K562 (cell line): Measurements from ENCODE around the gene SPOCD1. TPM values are rescaled to one million over a fixed set of nuclear protein-coding genes. Genes with fewer than 3 reads are reported as not detected.

ENCODE experiments used
- BCLAF1 ChIP-seq, 2 experiments: fragments of 450-650 bp in 1 of 2; IDR thresholded peaks; 2 replicates each; pipeline ENCODE4 v1.6.1; 2011 to 2017; ENCODE audit warnings: low read depth in 2 of 2, antibody characterized with exemption in 1 of 2, borderline replicate concordance in 1 of 2, low read length in 1 of 2, mild to moderate bottlenecking in 1 of 2, mixed read lengths in 1 of 2; ENCODE audit not compliant: control insufficient read depth in 1 of 2
- CBFA2T2 ChIP-seq: fragments of 450-650 bp; conservative IDR thresholded peaks from 2 replicates; pipeline ENCODE4 v1.6.1; 2017; ENCODE audit warnings: mild to moderate bottlenecking
- ESRRA ChIP-seq: fragments of 450-650 bp; IDR thresholded peaks from 2 replicates; pipeline ENCODE4 v1.6.1; 2014; ENCODE audit warnings: low read depth, mild to moderate bottlenecking, moderate library complexity, borderline replicate concordance
- GATAD2A ChIP-seq: fragments of 450-650 bp; IDR thresholded peaks from 2 replicates; pipeline ENCODE4 v1.6.1; 2017
- HCFC1 ChIP-seq: IDR thresholded peaks from 2 replicates; pipeline ENCODE4 v1.6.1; 2012; ENCODE audit warnings: low read depth, low read length, improper control_type of control experiment
- HSF4 ChIP-seq: fragments of 250-450 bp; sonication (Bioruptor Pico); IDR thresholded peaks from 2 replicates; pipeline ENCODE4 v2.1.2; 2022; ENCODE audit warnings: mild to moderate bottlenecking, moderate library complexity, borderline replicate concordance
- IFI16 ChIP-seq: fragments of 250-450 bp; sonication (Bioruptor Pico); IDR thresholded peaks from 2 replicates; pipeline ENCODE4 v2.1.2; 2022; ENCODE audit warnings: mild to moderate bottlenecking, inconsistent platforms
- KHSRP ChIP-seq: fragments of 450-650 bp; IDR thresholded peaks from 2 replicates; pipeline ENCODE4 v1.6.1; 2017
- NFE2L1 ChIP-seq: fragments of 450-650 bp; IDR thresholded peaks from 2 replicates; pipeline ENCODE4 v1.6.1; 2016; ENCODE audit warnings: missing genetic modification characterization, low read depth, mild to moderate bottlenecking, missing compliant biosample characterization, moderate library complexity, borderline replicate concordance
- POLR2B ChIP-seq: fragments of 450-650 bp; IDR thresholded peaks from 2 replicates; pipeline ENCODE4 v1.6.1; 2018; ENCODE audit warnings: low read depth; ENCODE audit not compliant: partially characterized antibody
- RBM14 ChIP-seq: fragments of 200-400 bp; formaldehyde crosslinking; IDR thresholded peaks from 2 replicates; pipeline ENCODE4 v1.6.1; 2018; ENCODE audit warnings: low read depth, mild to moderate bottlenecking, low read length, moderate library complexity, borderline replicate concordance; ENCODE audit not compliant: insufficient read depth
- SFPQ ChIP-seq: fragments of 200-400 bp; formaldehyde crosslinking; IDR thresholded peaks from 2 replicates; pipeline ENCODE4 v1.6.1; 2017; ENCODE audit warnings: mild to moderate bottlenecking, low read depth, low read length, moderate library complexity
- SRSF1 ChIP-seq: fragments of 200-400 bp; formaldehyde crosslinking; IDR thresholded peaks from 2 replicates; pipeline ENCODE4 v1.6.1; 2017; ENCODE audit warnings: mild to moderate bottlenecking, low read depth, low read length, moderate library complexity
- SUPT5H ChIP-seq: fragments of 450-650 bp; IDR thresholded peaks from 2 replicates; pipeline ENCODE4 v1.6.1; 2016
- U2AF1 ChIP-seq: fragments of 200-400 bp; formaldehyde crosslinking; optimal IDR thresholded peaks from 2 replicates; pipeline ENCODE3; 2017; ENCODE audit warnings: mild to moderate bottlenecking, low read depth, low read length, moderate library complexity
- ZNF143 ChIP-seq: sonication (generic); formaldehyde crosslinking; IDR thresholded peaks from 2 replicates; pipeline ENCODE4 v1.9.0; 2022; ENCODE audit warnings: mild to moderate bottlenecking, missing genetic modification reagents
- ZNF282 ChIP-seq: sonication (generic); formaldehyde crosslinking; IDR thresholded peaks from 2 replicates; pipeline ENCODE4 v1.8.1; 2023; ENCODE audit warnings: missing genetic modification reagents
- polyA plus RNA-seq, 8 experiments: library from polyadenylated mRNA; depleted of rRNA in 4 of 8; stranded (reverse) in 5 of 8; unstranded in 3 of 8; fragments of >200 nt; fragmentation: Nextera tagmentation in 2 of 8; fragmentation: Illumina TruSeq in 1 of 8; extraction: Ambion mirVana in 2 of 8; extraction: Trizol in 1 of 8; gene quantifications; 2 replicates each; pipeline versions ENCODE4 v1.2.1 to v1.2.3, GENCODE V29; 2011 to 2014; ENCODE audit warnings: inconsistent platforms in 1 of 8, missing spikeins in 1 of 8
- total RNA-seq, 7 experiments: library from RNA; depleted of rRNA in 6 of 7; stranded (reverse); fragments of >200 nt in 6 of 7; fragmentation: Illumina TruSeq in 2 of 7; extraction: Trizol in 2 of 7; gene quantifications; 2 replicates each; pipeline versions ENCODE4 v1.2.1 to v1.2.3, GENCODE V29; 2011 to 2021; ENCODE audit warnings: low replicate concordance in 1 of 7
- TF ChIP-seq, protein P1 (sequence below): fragments of 450-650 bp; formaldehyde crosslinking; IDR thresholded peaks from 2 replicates; pipeline ENCODE4 v1.4.0; 2020; ENCODE audit warnings: mild to moderate bottlenecking, moderate library complexity
- TF ChIP-seq, protein P2 (sequence below): fragments of 450-650 bp; IDR thresholded peaks from 2 replicates; pipeline ENCODE4 v1.6.1; 2016; ENCODE audit warnings: mild to moderate bottlenecking

The SPOCD1 gene
- total and polyA plus RNA-seq, 9 of the 15 experiments (the other 6 are each of a cell fraction or from before 2014, with no cell fraction given) = 0.03 to 0.71 (median 0.26) TPM; not detected in 1

DNA sequence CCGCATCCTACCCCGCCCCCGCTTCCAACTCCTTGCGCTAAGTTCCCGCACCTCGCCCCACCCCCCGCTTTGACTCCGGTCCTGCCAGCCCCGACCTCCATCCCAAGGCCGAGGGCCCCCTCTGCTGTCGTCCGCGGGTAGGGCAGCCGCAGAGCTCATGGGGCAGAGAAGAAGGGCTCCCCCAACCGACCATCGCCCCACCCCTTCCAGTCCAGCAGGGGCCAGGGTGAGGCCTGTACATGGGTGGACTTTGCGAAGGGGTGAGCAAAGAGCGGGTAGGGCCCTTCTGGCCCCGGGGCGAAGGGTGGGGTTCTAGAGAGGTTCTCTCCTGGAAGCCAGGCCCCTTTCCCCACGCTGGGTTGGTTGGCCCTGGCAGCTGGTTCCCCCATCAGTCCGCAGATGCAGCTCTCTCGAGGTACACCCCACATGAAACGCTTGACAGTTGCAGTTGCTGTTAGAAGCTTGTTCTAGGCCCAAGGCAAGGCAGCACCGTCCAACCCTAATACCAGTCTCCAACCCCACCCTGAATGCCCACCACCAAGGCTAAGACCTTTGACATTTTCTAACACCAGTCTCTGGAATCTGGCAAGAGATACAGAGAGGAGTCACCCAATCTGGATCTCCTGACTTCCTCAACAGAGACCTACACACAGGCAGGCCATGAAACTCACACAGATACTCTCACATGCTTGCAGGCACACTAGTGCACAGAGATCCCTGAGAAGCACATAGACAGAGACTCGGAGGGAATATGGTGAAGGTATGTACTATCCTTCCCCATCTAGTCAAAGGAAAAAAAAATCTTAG, 26.4 kb downstream of the SPOCD1 start (continued):
- TF ChIP-seq ESRRA = no peak; the same call in 1 of the 2 replicates
- TF ChIP-seq SUPT5H = no peak
- no peak for TF ChIP-seq SFPQ
- no peak for TF ChIP-seq RBM14
- no peak for TF ChIP-seq ZNF282 (CRISPR knock-in tag)
- TF ChIP-seq, protein P1, sequence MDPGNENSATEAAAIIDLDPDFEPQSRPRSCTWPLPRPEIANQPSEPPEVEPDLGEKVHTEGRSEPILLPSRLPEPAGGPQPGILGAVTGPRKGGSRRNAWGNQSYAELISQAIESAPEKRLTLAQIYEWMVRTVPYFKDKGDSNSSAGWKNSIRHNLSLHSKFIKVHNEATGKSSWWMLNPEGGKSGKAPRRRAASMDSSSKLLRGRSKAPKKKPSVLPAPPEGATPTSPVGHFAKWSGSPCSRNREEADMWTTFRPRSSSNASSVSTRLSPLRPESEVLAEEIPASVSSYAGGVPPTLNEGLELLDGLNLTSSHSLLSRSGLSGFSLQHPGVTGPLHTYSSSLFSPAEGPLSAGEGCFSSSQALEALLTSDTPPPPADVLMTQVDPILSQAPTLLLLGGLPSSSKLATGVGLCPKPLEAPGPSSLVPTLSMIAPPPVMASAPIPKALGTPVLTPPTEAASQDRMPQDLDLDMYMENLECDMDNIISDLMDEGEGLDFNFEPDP (CRISPR knock-in tag) = no peak
- no peak for TF ChIP-seq NFE2L1
- peak; percentile 42; the same call in 1 of the 2 replicates for TF ChIP-seq HCFC1
- TF ChIP-seq SRSF1 = no peak
- TF ChIP-seq ZNF143 (CRISPR knock-in tag) = no peak
- TF ChIP-seq CBFA2T2 = no peak
- TF ChIP-seq, protein P2, sequence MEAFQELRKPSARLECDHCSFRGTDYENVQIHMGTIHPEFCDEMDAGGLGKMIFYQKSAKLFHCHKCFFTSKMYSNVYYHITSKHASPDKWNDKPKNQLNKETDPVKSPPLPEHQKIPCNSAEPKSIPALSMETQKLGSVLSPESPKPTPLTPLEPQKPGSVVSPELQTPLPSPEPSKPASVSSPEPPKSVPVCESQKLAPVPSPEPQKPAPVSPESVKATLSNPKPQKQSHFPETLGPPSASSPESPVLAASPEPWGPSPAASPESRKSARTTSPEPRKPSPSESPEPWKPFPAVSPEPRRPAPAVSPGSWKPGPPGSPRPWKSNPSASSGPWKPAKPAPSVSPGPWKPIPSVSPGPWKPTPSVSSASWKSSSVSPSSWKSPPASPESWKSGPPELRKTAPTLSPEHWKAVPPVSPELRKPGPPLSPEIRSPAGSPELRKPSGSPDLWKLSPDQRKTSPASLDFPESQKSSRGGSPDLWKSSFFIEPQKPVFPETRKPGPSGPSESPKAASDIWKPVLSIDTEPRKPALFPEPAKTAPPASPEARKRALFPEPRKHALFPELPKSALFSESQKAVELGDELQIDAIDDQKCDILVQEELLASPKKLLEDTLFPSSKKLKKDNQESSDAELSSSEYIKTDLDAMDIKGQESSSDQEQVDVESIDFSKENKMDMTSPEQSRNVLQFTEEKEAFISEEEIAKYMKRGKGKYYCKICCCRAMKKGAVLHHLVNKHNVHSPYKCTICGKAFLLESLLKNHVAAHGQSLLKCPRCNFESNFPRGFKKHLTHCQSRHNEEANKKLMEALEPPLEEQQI = no peak
- no peak for TF ChIP-seq BCLAF1 (IDR thresholded peaks at IDR 0.05; ENCODE audit: borderline replicate concordance in 1 of 2, control insufficient read depth in 1 of 2, low read depth in 2 of 2, low read length in 1 of 2)
- TF ChIP-seq HSF4 (CRISPR knock-in tag) = no peak
- TF ChIP-seq POLR2B = no peak
- TF ChIP-seq IFI16 = no peak
- no peak for TF ChIP-seq GATAD2A
- TF ChIP-seq U2AF1 = no peak
- no peak for TF ChIP-seq KHSRP
